Right atrium auricular region (tissue), 2 donors: ENCODE measurements around the gene NLGN4Y. TPM values are rescaled to one million over a fixed set of nuclear protein-coding genes. Genes with fewer than 3 reads are reported as not detected.

Experiments
- DNase-seq: peaks from one replicate; pipeline ENCODE4 v3.0.0-alpha.2; 2019; ENCODE audit warnings: low spot score
- H3K27ac ChIP-seq, 2 donors: fragments of 200-600 bp; sonication (generic); 1 replicate in 1 of 2; 2 replicates in 1 of 2; pipeline ENCODE4 v1.5.1; 2016 to 2019
- H3K27me3 ChIP-seq, 2 donors: fragments of 200-600 bp; sonication (generic); one replicate each; pipeline versions ENCODE4 v1.5.1 to v1.6.0; 2017 to 2019
- H3K36me3 ChIP-seq: fragments of 200-600 bp; sonication (generic); one replicate; pipeline ENCODE4 v1.5.1; 2016
- H3K4me1 ChIP-seq, 2 donors: fragments of 200-600 bp; sonication (generic); one replicate each; pipeline versions ENCODE4 v1.5.1 to v1.6.0; 2017 to 2019
- H3K4me3 ChIP-seq, 2 donors: fragments of 200-600 bp; sonication (generic); 1 replicate in 1 of 2; 2 replicates in 1 of 2; pipeline ENCODE4 v1.5.1; 2017 to 2019; ENCODE audit warnings: mild to moderate bottlenecking in 1 of 2, moderate library complexity in 1 of 2
- H3K9me3 ChIP-seq, 2 donors: fragments of 200-600 bp; sonication (generic); one replicate each; pipeline ENCODE4 v1.5.1; 2019
- CTCF ChIP-seq, 2 donors: fragments of 200-600 bp; sonication (generic); IDR thresholded peaks; one replicate each; pipeline ENCODE4 v1.5.1; 2019; ENCODE audit warnings: antibody characterized with exemption in 2 of 2
- total RNA-seq, 2 donors: library from RNA; depleted of rRNA; stranded (reverse); fragments of >200 nt; gene quantifications; one replicate each; pipeline ENCODE4 v1.1.0, GENCODE V29; 2016

Gene NLGN4Y
- total RNA-seq, 2 donors from 2014 or later, result 0.07 TPM; not detected in 1

GRCh38 chrY:14798010-14798409, 273.7 kb downstream of the NLGN4Y start:
- no peaks in the 10 kb centered on the region for H3K4me1 ChIP-seq

GRCh38 chrY:14801096-14801495, 276.8 kb downstream of the NLGN4Y start:
- TF ChIP-seq CTCF (IDR thresholded peaks at IDR 0.05), result no peak
- H3K27ac ChIP-seq, result no peak overlapping the region
- H3K4me1 ChIP-seq, result no peaks in the 10 kb centered on the region
- DNase-seq, result no peak
- no peaks in the 10 kb centered on the region for H3K27me3 ChIP-seq
- no peaks in the 10 kb centered on the region for H3K36me3 ChIP-seq
- H3K9me3 ChIP-seq, result no peaks in the 10 kb centered on the region
- H3K4me3 ChIP-seq, result no peak overlapping the region

More at GRCh38 chrY:14798010-14798409, 273.7 kb downstream of the NLGN4Y start:
- Histone ChIP-seq H3K9me3 (no peaks in the 10 kb centered on the region), H3K36me3 (no peaks in the 10 kb centered on the region), H3K27ac (no peak overlapping the region), H3K4me3 (no peak overlapping the region), H3K27me3 (no peaks in the 10 kb centered on the region)
- no peak for DNase-seq
- TF ChIP-seq CTCF (IDR thresholded peaks at IDR 0.05), result no peak

- Histone ChIP-seq H3K4me1 (no peaks in the 10 kb centered on the region), H3K9me3 (no peaks in the 10 kb centered on the region), H3K27me3 (no peaks in the 10 kb centered on the region), H3K36me3 (no peaks in the 10 kb centered on the region), H3K4me3 (no peak overlapping the region), H3K27ac (no peak overlapping the region)
- no peak for DNase-seq
- no peak for TF ChIP-seq CTCF (IDR thresholded peaks at IDR 0.05)
Observed at GRCh38 chrY:14802125-14802524, 277.8 kb downstream of the NLGN4Y start.

GRCh38 chrY:14804041-14804440, 279.7 kb downstream of the NLGN4Y start:
- no peak overlapping the region for H3K27ac ChIP-seq
- no peaks in the 10 kb centered on the region for H3K27me3 ChIP-seq
- no peaks in the 10 kb centered on the region for H3K4me1 ChIP-seq
- no peaks in the 10 kb centered on the region for H3K36me3 ChIP-seq
- no peak for TF ChIP-seq CTCF (IDR thresholded peaks at IDR 0.05)
- H3K9me3 ChIP-seq, result no peaks in the 10 kb centered on the region
- no peak for DNase-seq
- no peak overlapping the region for H3K4me3 ChIP-seq

- no peaks in the 10 kb centered on the region for H3K4me1 ChIP-seq
- H3K9me3 ChIP-seq, result no peaks in the 10 kb centered on the region
- H3K27me3 ChIP-seq, result no peaks in the 10 kb centered on the region
- H3K4me3 ChIP-seq, result no peak overlapping the region
- no peak overlapping the region for H3K27ac ChIP-seq
- DNase-seq, result no peak
- no peaks in the 10 kb centered on the region for H3K36me3 ChIP-seq
- TF ChIP-seq CTCF (IDR thresholded peaks at IDR 0.05), result no peak
Observed at GRCh38 chrY:14818452-14818851, 294.1 kb downstream of the NLGN4Y start.

- Histone ChIP-seq H3K4me3 (no peak overlapping the region), H3K9me3 (no peaks in the 10 kb centered on the region), H3K4me1 (no peaks in the 10 kb centered on the region), H3K36me3 (no peaks in the 10 kb centered on the region), H3K27me3 (no peaks in the 10 kb centered on the region), H3K27ac (no peak overlapping the region)
- no peak for TF ChIP-seq CTCF (IDR thresholded peaks at IDR 0.05)
- no peak for DNase-seq
Observed at GRCh38 chrY:14822201-14822600, 297.9 kb downstream of the NLGN4Y start.
